Inflammatory macrophage treated with lipopolysaccharide for 1 hour (primary cell): Measurements from ENCODE around the gene MRPL36.
"Not testable (repeated sequence)": the region's sequence is repeated elsewhere in the genome, so short reads cannot be mapped to it uniquely, and the experiment has no call there.

Experiments used
- DNase-seq, 2 donors: peaks; one replicate each; pipeline ENCODE4 v3.0.0-alpha.2; 2020 to 2022

MRPL36 gene

GRCh38 chr5:1795506-1795905 is 4.1 kb downstream of the MRPL36 start:
- no peak for DNase-seq

GRCh38 chr5:1794901-1795290 is 4.7 kb downstream of the MRPL36 start:
- no peak for DNase-seq

- DNase-seq, result peak; percentile 11 to 16
Observed at GRCh38 chr5:1793966-1794900, 5.4 kb downstream of the MRPL36 start.

GRCh38 chr5:1793301-1793740 is 6.3 kb downstream of the MRPL36 start:
- peak; percentile 18 to 48 for DNase-seq

- peak; percentile 10 to 22 for DNase-seq
Observed at GRCh38 chr5:1792842-1793266, 6.8 kb downstream of the MRPL36 start.

- no peak for DNase-seq
Observed at GRCh38 chr5:1791176-1791575, 8.5 kb downstream of the MRPL36 start.

- DNase-seq, result no peak
Observed at GRCh38 chr5:1789834-1790471, 9.7 kb downstream of the MRPL36 start.

GRCh38 chr5:1789438-1789833 is 10.2 kb downstream of the MRPL36 start:
- not testable (repeated sequence) for DNase-seq

GRCh38 chr5:1788828-1789227 is 10.8 kb downstream of the MRPL36 start:
- no peak for DNase-seq

- no peak for DNase-seq
Observed at GRCh38 chr5:1788200-1788599, 11.4 kb downstream of the MRPL36 start.

- no peak for DNase-seq
Observed at GRCh38 chr5:1787472-1788047, 12.1 kb downstream of the MRPL36 start.

- DNase-seq, result no peak
Observed at GRCh38 chr5:1786621-1787471, 12.8 kb downstream of the MRPL36 start.

GRCh38 chr5:1785984-1786383 is 13.7 kb downstream of the MRPL36 start:
- DNase-seq, result no peak

- DNase-seq, result no peak
Observed at GRCh38 chr5:1785062-1785461, 14.6 kb downstream of the MRPL36 start.

- DNase-seq, result no peak
Observed at GRCh38 chr5:1784197-1785050, 15.2 kb downstream of the MRPL36 start.

- DNase-seq, result no peak
Observed at GRCh38 chr5:1783216-1783554, 16.5 kb downstream of the MRPL36 start.

GRCh38 chr5:1782385-1783215 is 17.0 kb downstream of the MRPL36 start:
- DNase-seq, result no peak

- DNase-seq, result no peak
Observed at GRCh38 chr5:1781726-1782384, 17.8 kb downstream of the MRPL36 start.

GRCh38 chr5:1781107-1781506 is 18.5 kb downstream of the MRPL36 start:
- DNase-seq, result no peak

GRCh38 chr5:1780614-1780930 is 19.1 kb downstream of the MRPL36 start:
- DNase-seq, result no peak
